DOHH2 (cell line): ENCODE data around the gene SAFB.
A peak's percentile ranks its signal among the peaks of the same experiment; 100 is the strongest.

Experiments
- H3F3A ChIP-seq: fragments of 200-600 bp; sonication (generic), shearing (Covaris generic); 2 replicates; pipeline ENCODE4 v1.6.0; 2016; ENCODE audit warnings: antibody characterized with exemption, mild to moderate bottlenecking; ENCODE audit not compliant: control insufficient read depth, insufficient read depth
- H3K27ac ChIP-seq: fragments of 200-600 bp; sonication (generic); 2 replicates; pipeline ENCODE4 v1.5.1; 2014; ENCODE audit warnings: low read depth, mild to moderate bottlenecking, low read length, moderate library complexity
- H3K27me3 ChIP-seq: fragments of 200-600 bp; sonication (generic); 2 replicates; pipeline ENCODE4 v1.6.1; 2014; ENCODE audit warnings: mild to moderate bottlenecking, low read length, mixed read lengths; ENCODE audit not compliant: control insufficient read depth
- H3K36me3 ChIP-seq: fragments of 200-600 bp; sonication (generic); 2 replicates; pipeline ENCODE4 v1.6.1; 2014; ENCODE audit warnings: mild to moderate bottlenecking, low read length, moderate library complexity, mixed read lengths; ENCODE audit not compliant: control insufficient read depth
- H3K4me1 ChIP-seq: fragments of 200-600 bp; sonication (generic); 2 replicates; pipeline ENCODE4 v1.6.1; 2014; ENCODE audit warnings: mild to moderate bottlenecking, low read length, mixed read lengths; ENCODE audit not compliant: control insufficient read depth
- H3K4me2 ChIP-seq: fragments of 200-600 bp; sonication (generic); 2 replicates; pipeline ENCODE4 v1.6.0; 2014; ENCODE audit warnings: mild to moderate bottlenecking, low read length, moderate library complexity
- H3K4me3 ChIP-seq: fragments of 200-600 bp; sonication (generic); 2 replicates; pipeline ENCODE4 v1.5.1; 2014; ENCODE audit warnings: mild to moderate bottlenecking, low read length, mixed read lengths
- H3K79me2 ChIP-seq: fragments of 200-600 bp; sonication (generic); 2 replicates; pipeline ENCODE4 v1.6.1; 2014; ENCODE audit warnings: mild to moderate bottlenecking, low read length, mixed read lengths; ENCODE audit not compliant: control insufficient read depth
- H3K9me2 ChIP-seq: fragments of 200-600 bp; sonication (generic); replicated peaks from 2 replicates; pipeline ENCODE4 v1.6.1; 2014; ENCODE audit warnings: mild to moderate bottlenecking, low read length, mixed read lengths; ENCODE audit not compliant: control insufficient read depth
- H3K9me3 ChIP-seq: fragments of 200-600 bp; sonication (generic); 2 replicates; pipeline ENCODE4 v1.6.1; 2014; ENCODE audit warnings: antibody characterized with exemption, low read length, mixed read lengths; ENCODE audit not compliant: control insufficient read depth, insufficient read depth
- H4K20me1 ChIP-seq: fragments of 200-600 bp; sonication (generic); 2 replicates; pipeline ENCODE4 v1.6.0; 2014; ENCODE audit warnings: low read depth, mild to moderate bottlenecking, antibody characterized with exemption, low read length, moderate library complexity; ENCODE audit not compliant: control insufficient read depth, insufficient read depth
- EZH2phosphoT487 ChIP-seq: fragments of 200-600 bp; sonication (generic); IDR thresholded peaks from 2 replicates; pipeline ENCODE4 v1.6.1; 2017; ENCODE audit warnings: borderline replicate concordance, mild to moderate bottlenecking, antibody characterized with exemption, low read length, moderate library complexity, mixed read lengths
- TF ChIP-seq, protein P1 (sequence below): fragments of 200-600 bp; sonication (generic); IDR thresholded peaks from one replicate; pipeline ENCODE4 v1.5.1; 2014; ENCODE audit warnings: antibody characterized with exemption, mild to moderate bottlenecking, low read depth, low read length; ENCODE audit not compliant: poor library complexity, severe bottlenecking

SAFB gene

DNA sequence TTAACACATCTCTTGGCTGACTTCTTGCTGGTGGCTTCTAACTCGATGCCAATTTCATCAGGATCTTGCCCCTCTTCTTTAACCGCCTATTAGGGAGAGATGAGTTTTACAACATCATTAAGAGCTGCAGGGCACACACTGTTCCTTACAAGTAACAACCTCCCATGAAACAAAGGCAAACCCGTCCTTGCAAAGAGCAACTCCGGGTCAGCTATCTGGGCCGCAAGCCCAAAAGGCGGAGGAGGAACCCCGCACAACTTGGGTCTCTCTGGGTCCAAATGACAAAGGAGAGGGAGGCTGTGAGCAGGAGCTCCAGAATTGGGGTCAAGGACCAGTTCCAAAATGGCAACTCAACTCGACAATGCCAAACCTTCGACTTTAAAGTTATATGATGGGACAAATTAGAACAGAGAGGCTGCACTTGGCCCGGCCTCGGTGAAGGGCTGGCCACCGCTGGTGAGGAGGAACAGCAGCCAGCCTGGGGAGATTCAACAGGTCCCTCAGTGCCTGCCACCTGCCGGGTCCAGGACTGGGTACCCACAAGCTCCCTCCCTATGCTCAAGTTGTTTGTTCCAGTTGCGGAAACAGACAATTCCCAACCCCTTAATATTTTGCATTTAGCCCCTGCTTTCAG lies 1.5 kb upstream of the SAFB start:
- H3K36me3 ChIP-seq: peaks cover 96% of the 10 kb centered on the region
- peaks cover 39% of the 10 kb centered on the region for H3K4me1 ChIP-seq
- TF ChIP-seq, protein P1, sequence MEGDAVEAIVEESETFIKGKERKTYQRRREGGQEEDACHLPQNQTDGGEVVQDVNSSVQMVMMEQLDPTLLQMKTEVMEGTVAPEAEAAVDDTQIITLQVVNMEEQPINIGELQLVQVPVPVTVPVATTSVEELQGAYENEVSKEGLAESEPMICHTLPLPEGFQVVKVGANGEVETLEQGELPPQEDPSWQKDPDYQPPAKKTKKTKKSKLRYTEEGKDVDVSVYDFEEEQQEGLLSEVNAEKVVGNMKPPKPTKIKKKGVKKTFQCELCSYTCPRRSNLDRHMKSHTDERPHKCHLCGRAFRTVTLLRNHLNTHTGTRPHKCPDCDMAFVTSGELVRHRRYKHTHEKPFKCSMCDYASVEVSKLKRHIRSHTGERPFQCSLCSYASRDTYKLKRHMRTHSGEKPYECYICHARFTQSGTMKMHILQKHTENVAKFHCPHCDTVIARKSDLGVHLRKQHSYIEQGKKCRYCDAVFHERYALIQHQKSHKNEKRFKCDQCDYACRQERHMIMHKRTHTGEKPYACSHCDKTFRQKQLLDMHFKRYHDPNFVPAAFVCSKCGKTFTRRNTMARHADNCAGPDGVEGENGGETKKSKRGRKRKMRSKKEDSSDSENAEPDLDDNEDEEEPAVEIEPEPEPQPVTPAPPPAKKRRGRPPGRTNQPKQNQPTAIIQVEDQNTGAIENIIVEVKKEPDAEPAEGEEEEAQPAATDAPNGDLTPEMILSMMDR: no peak
- no peak for TF ChIP-seq EZH2phosphoT487
- peak overlapping the region; percentile 97 for H3K4me3 ChIP-seq
- H3K79me2 ChIP-seq: peaks cover 96% of the 10 kb centered on the region
- no peaks in the 10 kb centered on the region for H3K9me3 ChIP-seq
- no peak overlapping the region for H3K27ac ChIP-seq
- H3K4me2 ChIP-seq: peak overlapping the region; percentile 76
- H4K20me1 ChIP-seq: peaks cover 52% of the 10 kb centered on the region
- H3K27me3 ChIP-seq: no peaks in the 10 kb centered on the region; the same call in 1 of the 2 replicates
- H3F3A ChIP-seq: peaks cover 3% of the 10 kb centered on the region; the same call in 1 of the 2 replicates
- H3K9me2 ChIP-seq: no peaks in the 10 kb centered on the region

DNA sequence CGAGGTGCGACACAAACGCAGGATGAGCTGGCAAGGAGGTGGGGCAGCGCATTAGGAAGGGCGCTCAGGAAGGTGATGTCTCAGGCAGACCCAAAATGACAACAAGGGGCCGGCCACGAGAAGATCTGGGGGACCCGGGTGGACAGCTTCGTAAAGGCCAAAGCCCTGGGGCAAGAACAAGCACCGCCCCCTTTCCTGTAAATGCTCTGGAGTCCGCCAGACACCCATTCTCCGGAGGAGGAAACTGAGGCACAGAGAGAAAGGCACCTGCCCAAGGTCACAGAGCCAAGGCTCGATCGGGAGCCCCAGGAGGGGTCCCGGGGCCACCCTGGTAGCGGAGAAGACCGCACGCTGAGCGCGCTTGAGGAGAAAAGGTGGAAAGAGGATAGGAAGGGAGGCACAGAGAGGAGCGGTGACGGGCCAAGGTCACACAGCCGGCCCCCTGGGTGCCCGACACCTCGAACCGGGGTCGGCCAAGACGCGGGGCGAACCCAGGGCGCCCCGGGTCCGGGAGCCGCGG lies 878 bp upstream of the SAFB start:
- peaks cover 96% of the 10 kb centered on the region for H3K36me3 ChIP-seq
- H3K4me2 ChIP-seq: peak overlapping the region; percentile 76
- H3K4me3 ChIP-seq: peak overlapping the region; percentile 97
- no peaks in the 10 kb centered on the region for H3K9me3 ChIP-seq
- no peaks in the 10 kb centered on the region for H3K9me2 ChIP-seq
- H3K27ac ChIP-seq: peak overlapping the region; percentile 76
- H4K20me1 ChIP-seq: peaks cover 54% of the 10 kb centered on the region
- H3F3A ChIP-seq: peaks cover 2% of the 10 kb centered on the region; the same call in 1 of the 2 replicates
- H3K79me2 ChIP-seq: peaks cover 98% of the 10 kb centered on the region
- H3K27me3 ChIP-seq: no peaks in the 10 kb centered on the region; the same call in 1 of the 2 replicates
- peaks cover 45% of the 10 kb centered on the region for H3K4me1 ChIP-seq
- TF ChIP-seq EZH2phosphoT487: no peak
- TF ChIP-seq, protein P1: no peak

DNA sequence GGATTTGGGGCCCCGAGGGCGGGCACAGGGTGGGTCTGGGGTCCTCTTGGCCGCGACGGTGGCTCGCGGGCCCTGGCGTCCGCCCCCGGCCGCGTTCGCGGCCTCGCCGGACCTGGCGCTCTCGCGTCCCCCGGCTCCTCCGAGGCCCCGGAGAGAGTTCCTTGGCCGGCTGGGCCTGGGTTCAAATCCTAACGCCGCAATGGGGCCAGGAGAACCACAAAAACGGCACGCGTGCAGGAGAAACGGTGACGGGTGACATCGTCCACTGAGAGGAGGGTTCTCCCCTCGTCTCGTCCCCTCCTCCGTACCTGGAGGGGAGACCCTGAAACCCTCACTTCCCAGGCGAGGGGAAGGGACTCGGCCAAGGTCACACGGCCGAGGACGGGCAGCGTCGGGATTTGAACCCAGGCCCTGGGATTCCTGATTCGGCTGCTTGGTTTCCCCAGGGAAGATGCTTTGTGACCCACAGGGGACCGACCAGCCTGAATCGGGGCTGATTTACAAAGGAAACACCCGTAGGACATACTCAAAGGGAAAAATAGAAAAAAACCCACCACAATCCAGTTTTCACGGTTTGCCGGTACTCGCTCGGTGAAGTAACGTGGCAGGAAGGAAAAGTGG lies 624 bp downstream of the SAFB start:
- TF ChIP-seq, protein P1: no peak
- no peak for TF ChIP-seq EZH2phosphoT487
- no peaks in the 10 kb centered on the region for H3K9me3 ChIP-seq
- H3K9me2 ChIP-seq: no peaks in the 10 kb centered on the region
- H3K27ac ChIP-seq: peak overlapping the region; percentile 72
- H3K79me2 ChIP-seq: peaks cover 98% of the 10 kb centered on the region
- H3F3A ChIP-seq: peaks cover 2% of the 10 kb centered on the region; the same call in 1 of the 2 replicates
- peaks cover 61% of the 10 kb centered on the region for H4K20me1 ChIP-seq
- peak overlapping the region; percentile 97 for H3K4me3 ChIP-seq
- peaks cover 96% of the 10 kb centered on the region for H3K36me3 ChIP-seq
- H3K4me2 ChIP-seq: peak overlapping the region; percentile 78
- H3K4me1 ChIP-seq: peaks cover 60% of the 10 kb centered on the region
- H3K27me3 ChIP-seq: no peaks in the 10 kb centered on the region; the same call in 1 of the 2 replicates
